HFF-Myc (cell line): ENCODE results near the gene RGS6.

Experiments used
- DNase-seq: peaks from one replicate; pipeline ENCODE4 v3.0.0-alpha.2; 2011; ENCODE audit warnings: low read depth; ENCODE audit errors: extremely low read depth
- H3K4me3 ChIP-seq: replicated peaks from 2 replicates; pipeline ENCODE4 v1.5.1; 2011; ENCODE audit warnings: low read depth, mild to moderate bottlenecking, control low read depth, low read length
- CTCF ChIP-seq: IDR thresholded peaks from 2 replicates; pipeline ENCODE4 v1.5.1; 2012; ENCODE audit warnings: mild to moderate bottlenecking, low read depth, low read length, control low read depth; ENCODE audit errors: missing control alignments

Gene RGS6

GRCh38 chr14:72591391-72591790 is 659.2 kb downstream of the RGS6 start:
- no peak overlapping the region for H3K4me3 ChIP-seq
- TF ChIP-seq CTCF = no peak
- DNase-seq = no peak

- no peak for DNase-seq
- H3K4me3 ChIP-seq = no peak overlapping the region
- TF ChIP-seq CTCF = no peak
Observed at GRCh38 chr14:72594099-72594901, 662.1 kb downstream of the RGS6 start.

GRCh38 chr14:72595152-72595862 is 663.1 kb downstream of the RGS6 start:
- DNase-seq = no peak
- no peak for TF ChIP-seq CTCF
- H3K4me3 ChIP-seq = no peak overlapping the region

- H3K4me3 ChIP-seq = no peak overlapping the region
- TF ChIP-seq CTCF = no peak
- DNase-seq = no peak
Observed at GRCh38 chr14:72597252-72598233, 665.3 kb downstream of the RGS6 start.

- H3K4me3 ChIP-seq = no peak overlapping the region
- no peak for TF ChIP-seq CTCF
- DNase-seq = no peak
Observed at GRCh38 chr14:72598306-72598705, 666.1 kb downstream of the RGS6 start.
